B cell (primary cell): ENCODE data around the gene KLHL35. TPM values are rescaled to one million over a fixed set of nuclear protein-coding genes. Genes with fewer than 3 reads are reported as not detected.

Experiments
- ATAC-seq: fragments of 200-7000 bp; cut with Tn5 transposase; one replicate; pipeline ENCODE4 v1.10.0; 2021; ENCODE audit warnings: low read depth, mild to moderate bottlenecking, moderate number of reproducible peaks, moderate library complexity
- CTCF ChIA-PET: fragments of 350-600 bp; sonication (Branson Sonifier 250); formaldehyde crosslinking; loops from one replicate; lab custom pipeline; 2021; ENCODE audit warnings: antibody characterized with exemption, inconsistent platforms; lab: Charles Lee
- POLR2A ChIA-PET: fragments of 350-600 bp; sonication (Branson Sonifier 250); formaldehyde crosslinking; loops from one replicate; lab custom pipeline; 2021; ENCODE audit warnings: antibody characterized with exemption; lab: Charles Lee
- DNase-seq: peaks from one replicate; pipeline ENCODE4 v3.0.0; 2013
- H2AFZ ChIP-seq: 2 replicates; pipeline ENCODE4 v1.6.1; 2012; ENCODE audit warnings: mild to moderate bottlenecking, low read depth, low read length; ENCODE audit not compliant: insufficient read depth, poor library complexity, severe bottlenecking
- H3K27ac ChIP-seq, 2 donors: 1 replicate in 1 of 2; 2 replicates in 1 of 2; pipeline ENCODE4 v1.5.1; 2012 to 2013; ENCODE audit warnings: low read length in 2 of 2, mild to moderate bottlenecking in 2 of 2, moderate library complexity in 1 of 2
- H3K27me3 ChIP-seq, 4 experiments: fragments of 200-600 bp in 1 of 4; sonication (generic) in 1 of 4; replicated peaks in 1 of 4; 1 replicate in 2 of 4; 2 replicates in 2 of 4; pipeline versions ENCODE4 v1.6.1 to v1.7.0; 2013 to 2016; ENCODE audit warnings: low read length in 3 of 4, mild to moderate bottlenecking in 2 of 4, mixed read lengths in 1 of 4, moderate library complexity in 1 of 4; ENCODE audit not compliant: insufficient read depth in 4 of 4, control insufficient read depth in 3 of 4; ENCODE audit errors: control extremely low read depth in 1 of 4
- H3K36me3 ChIP-seq, 2 experiments: replicated peaks in 1 of 2; 1 replicate in 1 of 2; 2 replicates in 1 of 2; pipeline versions ENCODE4 v1.6.1 to v1.7.1; 2013; ENCODE audit warnings: low read length in 1 of 2; ENCODE audit not compliant: insufficient read depth in 2 of 2, control insufficient read depth in 1 of 2; ENCODE audit errors: control extremely low read depth in 1 of 2, extremely low read depth in 1 of 2
- H3K4me1 ChIP-seq, 2 donors: fragments of 200-600 bp in 1 of 2; sonication (generic) in 1 of 2; 1 replicate in 1 of 2; 2 replicates in 1 of 2; pipeline versions ENCODE4 v1.5.1 to v1.6.1; 2013 to 2017; ENCODE audit warnings: low read length in 2 of 2; ENCODE audit not compliant: control insufficient read depth in 2 of 2, insufficient read depth in 2 of 2
- H3K4me2 ChIP-seq: replicated peaks from 2 replicates; pipeline ENCODE3; 2012; ENCODE audit warnings: mild to moderate bottlenecking, low read depth, low read length; ENCODE audit not compliant: poor library complexity, severe bottlenecking
- H3K4me3 ChIP-seq, 5 experiments: fragments of 200-600 bp in 1 of 5; sonication (generic) in 1 of 5; 1 replicate in 3 of 5; 2 replicates in 2 of 5; pipeline versions ENCODE4 v1.5.1 to v1.7.0; 2011 to 2016; ENCODE audit warnings: low read length in 4 of 5, mild to moderate bottlenecking in 4 of 5, low read depth in 2 of 5, control low read depth in 1 of 5, moderate library complexity in 1 of 5; ENCODE audit not compliant: insufficient read depth in 1 of 5; ENCODE audit errors: control extremely low read depth in 1 of 5, extremely low read depth in 1 of 5
- H3K79me2 ChIP-seq: fragments of 200-600 bp; sonication (generic); one replicate; pipeline ENCODE4 v1.6.0; 2016; ENCODE audit warnings: low read length; ENCODE audit not compliant: control insufficient read depth, insufficient read depth
- H3K9ac ChIP-seq: fragments of 200-600 bp; sonication (generic); 2 replicates; pipeline ENCODE4 v1.6.1; 2017; ENCODE audit warnings: mild to moderate bottlenecking, low read length, moderate library complexity
- H3K9me3 ChIP-seq, 3 donors: one replicate each; pipeline versions ENCODE4 v1.6.1 to v1.7.1; 2013; ENCODE audit warnings: low read length in 2 of 3; ENCODE audit not compliant: control insufficient read depth in 2 of 3, insufficient read depth in 1 of 3; ENCODE audit errors: control extremely low read depth in 1 of 3
- H4K20me1 ChIP-seq: 2 replicates; pipeline ENCODE4 v1.6.0; 2012; ENCODE audit warnings: mild to moderate bottlenecking, low read length; ENCODE audit not compliant: insufficient read depth, control insufficient read depth, poor library complexity, severe bottlenecking
- H3K27ac Mint-ChIP-seq: one replicate; pipeline ENCODE4 v1.8.0; 2021; ENCODE audit warnings: mixed read lengths
- H3K27me3 Mint-ChIP-seq: one replicate; pipeline ENCODE4 v1.8.0; 2021; ENCODE audit warnings: mixed read lengths
- H3K4me1 Mint-ChIP-seq: one replicate; pipeline ENCODE4 v1.8.0; 2021; ENCODE audit warnings: mixed read lengths
- H3K4me3 Mint-ChIP-seq: one replicate; pipeline ENCODE4 v1.8.0; 2021; ENCODE audit warnings: mixed read lengths
- H3K9me3 Mint-ChIP-seq: one replicate; pipeline ENCODE4 v1.8.0; 2022; ENCODE audit warnings: mixed read lengths; ENCODE audit not compliant: insufficient read depth
- EZH2 ChIP-seq: IDR thresholded peaks from 2 replicates; pipeline ENCODE4 v1.6.1; 2012; ENCODE audit warnings: borderline replicate concordance, low read depth, mild to moderate bottlenecking, moderate library complexity, low read length; ENCODE audit not compliant: insufficient read depth, poor library complexity, severe bottlenecking
- WGBS: methylation state at CpG from one replicate; pipeline ENCODE4 v1.1.5; 2013; ENCODE audit warnings: missing lambda C conversion rate; ENCODE audit not compliant: insufficient coverage; 5-methylcytosine and 5-hydroxymethylcytosine counted together
- intact Hi-C: fragments of 100-400 bp; cut with micrococcal nuclease; formaldehyde crosslinking; loops from one replicate; pipeline ENCODE4 v1.10.0; 2022
- polyA plus RNA-seq: library from polyadenylated mRNA; depleted of rRNA; stranded (reverse); fragments of >200 nt; gene quantifications from 2 replicates; pipeline ENCODE4 v1.2.3, GENCODE V29; 2012
- total RNA-seq, 2 donors: library from RNA; stranded (reverse); fragments of 120-200 nt in 1 of 2; gene quantifications; 1 replicate in 1 of 2; 2 replicates in 1 of 2; pipeline versions ENCODE4 v1.2.3 to v1.2.4, GENCODE V29; 2013 to 2022
- TF ChIP-seq, protein P1 (sequence below): fragments of 200-600 bp; IDR thresholded peaks from one replicate; pipeline ENCODE4 v1.8.0; 2022; ENCODE audit warnings: antibody characterized with exemption, mild to moderate bottlenecking

KLHL35 gene
- total and polyA plus RNA-seq, 2 donors (not counting 1 experiment from before 2014, with no cell fraction given) = 0.55 to 0.59 TPM

DNA sequence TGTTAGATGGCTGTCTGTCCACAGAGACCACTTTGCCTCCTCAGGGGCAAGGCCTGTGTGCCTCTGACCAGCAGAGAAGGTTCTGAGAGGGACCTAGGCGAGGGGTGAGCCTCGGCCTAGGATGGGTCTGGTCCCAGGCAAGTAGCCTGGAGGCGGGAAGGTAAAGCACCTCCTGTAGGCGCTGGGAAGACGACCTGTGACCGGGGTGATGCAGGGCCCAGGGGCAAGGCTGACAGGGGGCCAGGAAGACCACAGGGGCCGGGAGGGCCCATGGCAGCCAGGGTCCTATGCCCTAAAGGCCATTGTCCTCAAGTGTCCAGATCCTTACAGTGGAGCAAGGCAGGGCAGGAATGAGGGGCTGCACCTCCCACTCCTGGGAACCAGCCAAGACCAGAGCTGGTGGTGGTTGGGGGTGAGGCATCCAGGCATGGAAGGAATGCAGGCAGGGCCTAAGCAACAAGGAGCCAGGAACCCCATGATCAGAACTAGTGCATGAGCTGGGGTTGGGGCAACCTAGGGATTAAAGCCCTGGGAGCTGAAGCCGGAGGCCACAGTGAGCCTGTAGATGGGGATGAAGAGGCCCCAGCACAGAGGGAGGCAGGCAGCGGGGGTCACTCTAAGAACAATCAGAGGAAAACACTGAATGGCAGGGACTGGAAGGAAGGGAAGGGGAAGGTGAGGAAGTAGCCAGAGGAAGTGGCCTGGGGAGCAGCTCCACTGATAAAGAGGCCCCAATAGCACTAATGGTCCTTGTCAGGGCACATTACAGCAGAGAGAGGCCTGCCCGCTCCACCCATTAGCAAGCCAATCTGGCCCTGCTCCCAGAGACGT lies 32.9 kb upstream of the KLHL35 start:
- ChIA-PET POLR2A (no interaction called here), CTCF (no interaction called here)
- no peaks in the 10 kb centered on the region for H3K9me3 Mint-ChIP-seq
- Histone ChIP-seq H3K4me1 (peaks cover 3 to 8% of the 10 kb centered on the region in 2 donors), H3K36me3 (no peaks in the 10 kb centered on the region), H4K20me1 (no peaks in the 10 kb centered on the region), H2AFZ (no peak overlapping the region), H3K4me2 (no peak overlapping the region), H3K79me2 (no peaks in the 10 kb centered on the region), H3K27ac (no peak overlapping the region), H3K4me3 (no peak overlapping the region), H3K9ac (no peak overlapping the region), H3K27me3 (no peaks in the 10 kb centered on the region), H3K9me3 (no peaks in the 10 kb centered on the region)
- no peak overlapping the region for H3K4me3 Mint-ChIP-seq
- WGBS = 97% methylated on average over 10 of the region's 11 CpGs
- no peak overlapping the region for H3K27ac Mint-ChIP-seq
- no peaks in the 10 kb centered on the region for H3K27me3 Mint-ChIP-seq
- ATAC-seq (no peak), DNase-seq (no peak)
- peaks cover 11% of the 10 kb centered on the region for H3K4me1 Mint-ChIP-seq
- TF ChIP-seq, protein P1, sequence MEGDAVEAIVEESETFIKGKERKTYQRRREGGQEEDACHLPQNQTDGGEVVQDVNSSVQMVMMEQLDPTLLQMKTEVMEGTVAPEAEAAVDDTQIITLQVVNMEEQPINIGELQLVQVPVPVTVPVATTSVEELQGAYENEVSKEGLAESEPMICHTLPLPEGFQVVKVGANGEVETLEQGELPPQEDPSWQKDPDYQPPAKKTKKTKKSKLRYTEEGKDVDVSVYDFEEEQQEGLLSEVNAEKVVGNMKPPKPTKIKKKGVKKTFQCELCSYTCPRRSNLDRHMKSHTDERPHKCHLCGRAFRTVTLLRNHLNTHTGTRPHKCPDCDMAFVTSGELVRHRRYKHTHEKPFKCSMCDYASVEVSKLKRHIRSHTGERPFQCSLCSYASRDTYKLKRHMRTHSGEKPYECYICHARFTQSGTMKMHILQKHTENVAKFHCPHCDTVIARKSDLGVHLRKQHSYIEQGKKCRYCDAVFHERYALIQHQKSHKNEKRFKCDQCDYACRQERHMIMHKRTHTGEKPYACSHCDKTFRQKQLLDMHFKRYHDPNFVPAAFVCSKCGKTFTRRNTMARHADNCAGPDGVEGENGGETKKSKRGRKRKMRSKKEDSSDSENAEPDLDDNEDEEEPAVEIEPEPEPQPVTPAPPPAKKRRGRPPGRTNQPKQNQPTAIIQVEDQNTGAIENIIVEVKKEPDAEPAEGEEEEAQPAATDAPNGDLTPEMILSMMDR = no peak
- TF ChIP-seq EZH2 = no peak
- intact Hi-C loops = no loop called here

DNA sequence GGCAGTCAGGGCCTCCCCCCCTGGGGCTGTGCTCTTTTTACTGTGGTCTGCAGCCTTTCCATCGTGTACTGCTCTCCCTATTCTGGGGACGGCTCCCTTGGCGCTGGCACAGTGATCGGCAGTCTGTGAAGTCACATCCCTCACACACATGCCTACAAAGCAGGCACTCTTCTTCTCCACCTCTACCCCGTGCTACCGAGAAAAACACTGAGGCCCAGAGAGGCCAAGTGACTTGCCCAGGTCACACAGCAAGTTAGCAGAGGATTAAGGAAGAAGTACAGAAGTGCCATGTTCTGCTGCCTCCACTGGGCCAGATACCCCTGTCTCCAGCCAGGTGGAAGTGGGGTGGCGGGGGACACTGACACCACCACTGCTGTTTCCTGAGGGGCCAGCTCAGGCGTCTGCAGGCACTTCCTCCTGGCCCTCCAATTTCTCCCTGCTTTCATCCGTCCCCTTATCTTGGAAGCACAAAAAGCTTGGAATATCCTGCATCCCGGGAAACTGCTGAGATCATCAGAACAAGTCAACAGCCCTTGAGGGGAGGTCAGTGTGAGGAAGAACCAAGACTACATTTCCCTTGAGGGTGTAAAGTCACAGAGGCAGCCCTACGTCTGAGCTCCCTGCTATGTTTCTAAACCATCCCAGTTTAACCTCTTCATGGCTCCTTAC lies 30.2 kb upstream of the KLHL35 start:
- ATAC-seq (no peak), DNase-seq (no peak)
- Mint-ChIP-seq H3K4me1 (peaks cover 11% of the 10 kb centered on the region), H3K27me3 (no peaks in the 10 kb centered on the region), H3K4me3 (no peak overlapping the region), H3K9me3 (no peaks in the 10 kb centered on the region), H3K27ac (no peak overlapping the region)
- Histone ChIP-seq H3K4me3 (no peak overlapping the region), H3K79me2 (no peaks in the 10 kb centered on the region), H3K27me3 (no peaks in the 10 kb centered on the region), H3K36me3 (no peaks in the 10 kb centered on the region), H4K20me1 (no peaks in the 10 kb centered on the region), H3K27ac (no peak overlapping the region), H3K9ac (no peak overlapping the region), H2AFZ (no peak overlapping the region), H3K4me1 (peaks cover 3 to 8% of the 10 kb centered on the region in 2 donors), H3K4me2 (no peak overlapping the region), H3K9me3 (no peaks in the 10 kb centered on the region)
- intact Hi-C loops = no loop called here
- WGBS = 78% methylated on average over 10 of the region's 11 CpGs
- ChIA-PET CTCF (interaction anchor here (1.2 to 1.9 kb wide), 3 partner anchors 17 to 19 kb away, joined by 4 to 6 read pairs (median 5); no protein-coding TSS in a partner anchor), POLR2A (no interaction called here)
- no peak for TF ChIP-seq EZH2
- TF ChIP-seq, protein P1 = no peak
